NCI-H524 treated with DMSO at 0.1 percent for 48 hours (cell line): ENCODE results near the gene TRERF1.

Experiments
- DNase-seq: peaks from one replicate; lab custom pipeline; 2025; lab: John Stamatoyannopoulos, UW

TRERF1 gene

DNA sequence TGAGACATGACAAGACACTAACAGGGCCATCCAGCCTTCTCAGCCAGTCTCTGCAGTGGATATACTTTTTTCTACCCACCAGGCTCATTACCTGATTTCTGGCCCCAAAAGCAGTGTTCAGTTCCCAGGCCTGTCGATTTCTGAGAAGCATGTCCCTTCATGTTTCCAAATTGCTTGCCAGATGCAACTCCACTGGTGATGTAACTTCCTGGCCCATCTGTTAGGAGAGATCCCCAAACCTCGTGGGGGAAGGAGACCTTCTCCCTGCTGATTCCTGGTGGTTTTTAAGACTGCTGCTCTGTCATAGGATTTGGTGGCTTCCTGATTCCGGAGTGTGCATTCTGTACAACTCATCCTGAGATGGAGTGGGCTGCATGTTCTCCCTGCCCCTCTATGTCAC lies 202.4 kb downstream of the TRERF1 start:
- no peak for DNase-seq

DNA sequence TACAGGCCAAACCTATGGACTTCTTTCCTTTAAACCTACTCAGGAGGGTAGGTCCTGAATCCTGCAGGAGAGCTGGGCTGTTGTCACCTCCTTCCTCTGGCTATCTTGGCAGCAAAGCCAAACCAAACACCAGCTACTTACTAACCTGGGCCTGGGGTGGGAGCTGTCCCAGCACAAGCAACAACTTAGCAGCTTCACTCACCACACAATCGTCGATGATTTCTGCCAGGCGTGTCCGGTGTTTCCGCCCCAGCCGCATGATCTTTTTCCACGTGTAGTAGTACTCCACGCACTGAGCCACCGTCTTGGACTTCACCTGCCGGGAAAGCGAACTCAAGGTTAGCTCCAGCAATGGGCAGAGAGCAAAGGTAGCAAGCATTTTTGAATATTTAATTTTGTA lies 208.7 kb downstream of the TRERF1 start:
- DNase-seq = no peak

DNA sequence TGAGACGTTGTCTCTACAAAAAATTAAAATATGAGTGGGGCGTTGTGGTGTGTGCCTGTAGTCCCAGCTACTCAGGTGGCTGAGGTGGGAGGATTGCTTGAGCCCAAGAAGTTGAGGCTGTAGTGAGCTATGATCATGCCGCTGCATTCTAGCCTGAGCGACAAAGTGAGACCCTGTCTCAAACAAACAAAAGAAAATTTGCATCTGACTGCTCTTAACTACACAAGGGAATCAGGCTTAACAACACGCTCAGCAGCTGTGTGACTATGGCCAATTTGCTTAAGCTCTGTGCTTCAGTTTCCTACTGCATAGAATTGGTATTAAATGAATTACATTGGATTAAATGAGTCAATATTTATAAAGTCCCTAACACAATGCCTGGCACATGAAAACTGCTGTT lies 209.8 kb downstream of the TRERF1 start:
- no peak for DNase-seq

DNA sequence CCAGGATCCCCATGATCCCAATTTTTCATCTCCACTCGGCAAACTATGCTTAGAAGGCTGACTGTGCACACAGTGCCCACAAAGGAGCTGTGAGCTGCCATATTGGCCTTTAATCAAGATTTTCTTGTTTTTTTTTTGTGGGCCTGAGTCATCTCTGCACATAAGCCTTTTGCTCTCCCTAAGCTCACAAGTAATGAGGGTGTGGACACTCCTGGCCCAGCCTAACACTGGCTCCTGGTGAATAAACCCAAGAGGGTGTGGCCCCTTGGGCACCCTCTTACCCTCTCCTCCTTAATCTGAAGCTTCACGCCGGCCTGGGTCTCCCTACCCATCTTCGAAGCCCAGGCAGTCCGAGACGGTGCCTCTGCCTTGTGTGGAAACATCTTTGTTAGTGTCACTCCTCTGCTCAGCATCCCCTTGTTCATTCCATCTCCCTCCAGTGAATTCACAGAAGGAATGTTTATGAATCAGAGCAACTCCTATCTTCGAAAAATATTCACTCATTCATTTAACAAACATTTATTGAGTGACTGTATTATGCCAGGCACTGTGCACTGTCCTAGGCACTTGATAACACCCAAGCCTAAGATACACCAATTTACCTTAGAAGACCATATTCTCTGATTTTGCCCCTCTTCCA lies 211.9 kb downstream of the TRERF1 start:
- no peak for DNase-seq

DNA sequence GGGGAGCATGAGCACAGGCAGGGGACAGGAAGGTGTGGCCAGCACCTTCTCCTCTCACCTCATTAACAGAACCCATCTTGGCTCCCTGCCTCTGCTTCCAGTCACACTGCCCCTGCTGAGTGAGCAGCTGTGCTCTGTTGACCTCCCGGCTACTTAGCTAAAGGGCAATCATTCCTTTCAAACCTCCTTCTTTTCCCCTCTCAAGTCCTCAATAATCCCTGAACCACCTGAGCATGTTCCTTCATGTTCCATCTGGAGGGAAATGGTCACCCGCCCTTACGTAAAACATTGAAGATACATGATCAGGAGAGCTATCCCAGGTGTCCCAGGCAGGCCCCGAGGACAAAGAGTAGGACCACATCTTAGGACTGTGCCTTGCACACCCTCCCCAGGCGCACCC lies 212.4 kb downstream of the TRERF1 start:
- peak; percentile 56 for DNase-seq

DNA sequence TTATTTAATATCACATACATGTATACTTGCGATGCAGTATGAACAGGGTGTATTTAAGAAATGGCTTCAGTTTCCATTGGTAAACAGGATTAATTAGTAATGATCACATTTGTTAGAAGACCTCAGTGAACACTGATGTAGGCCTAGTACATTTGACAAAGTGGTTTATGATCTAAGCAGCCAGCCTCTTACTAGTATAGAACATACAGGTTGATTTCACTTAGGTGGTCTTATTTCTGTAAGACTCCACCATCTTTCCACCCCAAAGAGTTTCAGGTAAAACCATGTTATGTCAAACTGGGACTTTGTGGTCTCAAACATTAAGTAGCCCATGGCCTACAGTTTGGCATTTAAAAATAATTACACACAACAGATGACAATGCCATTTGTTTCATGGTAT lies 213.9 kb downstream of the TRERF1 start:
- no peak for DNase-seq

DNA sequence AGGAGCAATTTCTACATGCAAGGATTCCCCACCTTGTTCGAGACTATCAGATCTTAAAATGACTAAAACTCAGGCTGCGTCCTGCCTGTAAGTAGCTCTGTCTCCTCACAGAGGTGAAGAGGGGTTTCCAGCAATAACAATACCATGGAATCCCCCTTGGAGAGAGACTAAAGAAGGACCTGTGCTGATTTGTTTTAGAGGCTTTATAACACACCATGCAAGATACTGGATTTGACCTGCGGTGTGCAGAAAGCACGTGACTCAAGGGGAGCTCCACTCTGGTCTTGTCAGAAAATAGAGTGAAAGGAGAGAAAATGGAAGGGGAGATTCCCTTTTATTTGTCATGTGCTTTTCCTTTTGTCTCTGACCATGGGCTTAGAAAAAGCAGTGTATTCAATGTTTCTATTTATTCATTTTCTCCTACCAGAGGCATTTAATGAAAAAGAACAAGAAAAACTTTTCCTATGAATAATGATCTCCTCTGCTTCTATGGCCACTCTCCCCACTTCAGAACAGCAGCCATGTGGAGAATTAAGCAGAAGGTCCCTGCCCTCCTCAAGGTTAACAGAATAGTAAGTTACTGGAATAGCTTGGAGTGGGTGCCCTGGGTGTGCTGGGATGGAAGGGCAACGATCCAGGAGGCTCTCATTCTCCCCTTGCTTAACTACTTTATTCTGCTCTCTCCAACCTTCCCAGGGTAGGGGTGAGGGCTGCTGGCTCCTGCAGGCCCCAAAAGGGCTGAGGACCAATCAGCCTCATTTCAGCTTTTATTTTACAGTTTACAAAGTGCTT lies 214.8 kb downstream of the TRERF1 start:
- no peak for DNase-seq

DNA sequence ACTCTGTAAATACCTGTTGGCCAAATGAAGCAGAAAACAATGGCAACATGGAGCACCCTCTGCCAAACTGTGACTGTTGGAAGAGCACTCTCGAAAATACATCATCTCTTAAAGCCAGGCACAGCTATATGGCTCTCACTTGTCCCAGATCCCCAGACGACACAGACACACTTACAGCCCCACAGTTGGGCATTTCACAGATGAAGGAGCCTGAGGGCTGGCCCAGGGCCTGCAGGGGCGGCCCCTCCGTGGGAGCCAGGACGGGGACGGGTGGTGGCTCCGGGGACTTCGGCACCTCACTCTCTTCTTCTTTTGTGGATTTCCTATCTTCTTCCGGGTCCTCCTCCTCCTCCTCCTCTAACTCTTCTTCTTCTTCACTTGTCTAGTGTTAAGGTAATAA lies 215.7 kb downstream of the TRERF1 start:
- no peak for DNase-seq

DNA sequence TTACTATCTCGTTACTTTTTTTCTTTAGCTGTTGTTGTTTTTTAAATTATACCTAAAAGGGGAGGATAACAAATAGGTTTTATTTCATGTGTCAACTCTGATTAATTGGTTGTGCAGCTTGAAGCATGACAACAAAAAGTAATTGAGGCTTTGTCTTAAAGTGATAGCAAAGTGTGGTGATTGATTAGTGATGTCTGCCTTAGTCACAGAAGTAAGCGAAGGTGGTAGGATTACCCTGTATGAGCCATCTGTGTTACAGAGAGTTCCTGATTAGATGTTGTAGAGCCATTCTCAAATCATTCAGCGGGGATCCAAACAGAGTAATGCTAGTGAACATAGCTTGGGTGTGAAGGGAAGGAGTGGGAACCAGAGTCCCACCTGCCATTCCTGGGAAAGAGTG lies 219.7 kb downstream of the TRERF1 start:
- DNase-seq = no peak

DNA sequence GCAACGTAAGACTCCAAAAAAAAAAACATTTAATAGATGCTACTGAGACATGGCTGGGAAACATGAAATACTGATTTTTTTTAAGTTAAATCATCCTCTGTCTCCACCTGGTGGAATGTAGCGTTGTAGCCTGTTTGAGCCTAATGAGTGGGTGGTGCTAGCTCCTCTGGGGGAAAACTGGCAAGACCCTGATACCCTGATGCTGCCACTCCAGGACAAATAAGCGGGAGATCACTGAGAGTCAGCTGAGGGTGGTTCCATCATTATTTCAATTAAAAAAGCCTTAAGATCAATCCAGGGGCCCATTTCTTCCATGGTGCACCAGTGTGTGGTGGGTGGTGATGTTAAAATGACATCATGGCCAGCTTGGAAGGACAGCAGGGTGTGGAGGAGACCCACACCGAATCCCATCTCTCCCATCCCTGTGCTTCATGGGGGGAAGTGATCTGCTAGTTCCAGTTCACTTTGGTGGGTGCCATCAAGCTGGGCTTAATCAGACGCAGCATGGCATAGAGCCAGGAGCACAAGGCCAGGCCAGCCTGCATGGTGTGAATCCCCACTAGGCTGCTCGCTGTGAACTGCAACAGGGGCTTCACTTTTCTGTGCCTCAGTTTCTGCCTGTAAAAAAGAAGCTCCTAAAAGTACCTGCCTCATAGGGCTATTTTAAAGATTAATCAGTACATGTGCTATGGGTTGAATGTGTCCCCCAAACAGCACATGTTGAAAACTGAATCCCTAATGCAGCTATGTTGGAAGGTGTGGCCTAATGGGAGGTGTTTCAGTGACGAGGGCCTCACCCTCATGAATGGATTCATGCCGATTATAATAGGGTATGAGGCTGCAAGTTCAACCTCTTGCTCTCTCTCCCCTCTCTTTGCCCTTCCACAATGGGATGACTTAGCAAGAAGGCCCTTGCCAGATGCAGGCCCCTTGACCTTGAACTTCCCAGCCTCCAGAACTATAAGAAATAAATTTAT lies 221.1 kb downstream of the TRERF1 start:
- DNase-seq = no peak

DNA sequence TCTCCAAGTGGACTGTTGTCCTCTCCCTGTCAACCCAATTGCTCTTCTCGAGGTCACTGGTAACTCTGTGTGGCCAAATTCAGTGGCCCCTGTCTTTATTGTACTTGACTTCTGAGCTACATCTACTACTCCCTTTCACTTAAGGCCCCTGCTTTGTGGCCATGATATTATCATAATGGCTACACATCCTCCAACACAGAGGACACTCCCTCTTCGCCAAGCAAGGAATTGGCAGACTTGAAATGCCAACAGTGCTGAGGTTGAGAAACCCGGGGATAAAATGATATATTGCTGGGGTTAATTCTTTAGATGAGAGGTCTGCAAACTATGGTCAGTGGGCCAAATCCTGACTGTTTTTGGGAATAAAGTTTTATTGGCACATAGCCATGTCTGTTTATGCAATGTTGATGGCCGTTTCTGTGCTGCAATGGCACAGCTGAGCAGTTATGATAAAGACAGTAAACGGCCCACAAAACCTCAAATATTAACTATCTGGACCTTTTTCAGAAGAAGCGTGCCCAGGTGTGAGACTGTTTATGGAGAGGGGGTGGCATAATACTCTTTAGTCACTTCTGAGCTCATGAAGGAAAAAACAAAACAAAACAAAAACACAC lies 222.1 kb downstream of the TRERF1 start:
- no peak for DNase-seq

DNA sequence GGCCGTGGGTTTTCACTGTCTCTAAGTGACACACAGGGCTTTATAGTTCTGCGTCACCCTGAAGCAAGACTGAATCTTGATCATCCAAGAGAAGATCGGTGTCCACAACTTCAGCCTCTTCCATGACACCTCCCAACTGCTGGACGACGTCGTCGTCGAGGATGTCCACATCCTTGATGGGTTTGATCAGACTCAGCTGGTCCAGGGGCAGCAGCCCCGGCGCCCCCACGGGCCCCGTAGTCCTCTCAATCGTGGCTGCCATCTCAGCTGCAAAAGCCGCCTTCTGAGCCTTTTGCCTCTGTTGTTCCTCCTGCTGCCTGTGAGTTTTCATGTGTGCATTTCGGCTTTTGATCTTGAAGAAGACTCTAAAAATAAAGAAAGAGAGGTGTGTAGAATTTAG lies 223.4 kb downstream of the TRERF1 start:
- DNase-seq = no peak

DNA sequence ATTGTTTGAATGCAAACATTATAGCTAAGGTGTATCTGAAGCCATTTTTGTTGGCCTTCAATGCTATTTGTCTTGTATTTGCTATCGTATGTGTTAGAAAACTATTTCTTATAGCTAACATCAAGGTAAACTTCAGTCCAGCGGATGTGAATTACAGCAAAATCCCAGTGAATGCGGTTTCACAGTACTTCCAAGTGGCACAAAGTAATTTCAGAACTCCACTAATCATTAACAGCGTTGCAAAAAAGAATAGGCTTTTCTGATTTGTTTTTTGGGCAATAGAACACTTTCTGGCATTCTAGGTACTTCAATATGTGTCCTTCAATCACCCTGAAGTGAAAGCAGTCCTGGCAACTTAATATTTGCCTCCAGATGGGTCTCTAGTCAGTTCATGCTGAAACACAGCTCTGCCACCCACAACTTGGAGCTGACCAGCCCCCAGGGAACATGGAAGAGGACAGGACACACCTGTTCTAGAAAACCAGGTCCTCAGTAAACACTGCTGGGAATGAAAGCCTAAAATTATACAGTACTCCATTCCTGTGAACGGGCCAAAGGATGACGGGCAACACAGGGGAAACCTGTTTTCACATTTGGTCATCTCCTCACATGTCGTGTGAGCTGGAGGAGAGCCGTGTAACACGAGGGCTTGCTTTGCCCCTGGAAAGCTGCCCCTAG lies 224.4 kb downstream of the TRERF1 start:
- DNase-seq = no peak

DNA sequence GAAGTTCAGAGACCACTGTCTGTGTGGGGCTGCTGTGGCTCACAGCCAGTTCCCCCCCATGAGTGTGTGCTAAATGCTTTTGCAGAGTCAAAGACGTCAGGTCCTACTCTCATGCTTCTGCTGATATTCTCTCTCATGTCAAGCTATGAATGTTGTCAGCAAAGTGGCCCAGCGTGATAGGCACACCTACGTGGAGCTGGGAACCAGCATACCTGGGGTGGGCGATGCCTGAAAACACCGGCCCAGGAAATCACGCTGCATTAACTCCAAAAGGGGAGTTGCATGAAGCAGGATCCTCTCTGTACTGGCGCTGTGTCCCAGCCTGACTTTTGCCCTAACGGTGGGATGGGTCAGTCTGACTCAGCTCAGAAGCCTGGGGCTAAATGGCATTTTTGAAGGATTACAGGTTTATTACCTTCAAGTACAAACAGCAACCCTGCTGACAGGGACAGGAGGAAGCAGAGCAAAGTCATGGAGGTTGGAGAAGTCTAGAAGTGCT lies 225.0 kb downstream of the TRERF1 start:
- DNase-seq = no peak

DNA sequence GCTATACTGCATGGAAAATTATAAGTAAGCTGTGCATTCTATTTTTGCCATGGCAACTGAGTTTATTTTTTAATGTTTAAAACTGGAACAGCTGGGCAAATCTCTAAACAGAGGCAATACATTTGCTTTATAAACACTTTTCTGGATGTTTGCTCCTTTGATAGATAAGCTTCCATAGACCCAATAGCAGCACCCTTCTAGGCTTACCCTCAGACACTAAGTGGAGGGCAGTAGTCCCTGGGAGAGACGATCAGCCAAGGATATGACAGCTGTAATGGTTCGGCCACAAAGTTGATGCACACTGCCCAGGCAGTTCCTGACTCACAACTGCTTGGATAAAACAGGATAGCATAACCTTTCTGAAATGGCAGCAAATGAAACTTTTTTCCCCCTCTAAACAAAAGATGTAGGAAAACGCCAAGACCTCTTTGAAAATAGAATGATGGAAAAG lies 225.5 kb downstream of the TRERF1 start:
- DNase-seq = no peak

DNA sequence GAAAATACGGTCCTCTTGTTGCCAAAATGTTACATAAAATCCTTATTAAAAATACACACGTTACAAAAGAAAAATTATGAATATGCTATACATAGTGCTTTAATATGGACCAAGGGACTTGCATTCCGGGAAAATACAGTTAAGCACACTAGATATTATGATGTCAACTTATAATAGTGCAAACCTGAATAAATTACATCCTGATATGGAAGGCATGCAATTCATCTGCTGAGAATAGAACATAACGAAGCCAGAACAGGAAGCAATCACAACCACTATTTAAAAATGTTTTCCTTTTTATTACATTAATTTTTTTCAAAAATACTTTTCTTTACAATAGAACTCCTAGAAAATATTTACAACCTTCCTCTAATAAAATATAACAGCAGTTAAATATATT lies 226.3 kb downstream of the TRERF1 start:
- no peak for DNase-seq

DNA sequence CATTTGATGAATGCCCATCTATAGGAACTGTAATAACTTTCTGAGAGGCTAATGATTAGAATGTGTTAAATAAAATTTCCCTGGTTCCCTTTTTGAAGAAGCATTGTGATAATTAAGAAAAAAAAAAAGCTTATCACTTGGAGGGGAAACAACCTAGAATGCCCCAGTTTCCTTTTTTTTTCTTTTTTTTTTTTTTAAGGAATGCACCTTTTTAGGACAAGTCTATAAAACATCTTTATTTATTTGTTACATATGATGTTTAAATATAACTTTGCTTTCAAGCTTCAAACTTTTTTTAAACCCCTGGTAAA lies 226.7 kb downstream of the TRERF1 start:
- no peak for DNase-seq

DNA sequence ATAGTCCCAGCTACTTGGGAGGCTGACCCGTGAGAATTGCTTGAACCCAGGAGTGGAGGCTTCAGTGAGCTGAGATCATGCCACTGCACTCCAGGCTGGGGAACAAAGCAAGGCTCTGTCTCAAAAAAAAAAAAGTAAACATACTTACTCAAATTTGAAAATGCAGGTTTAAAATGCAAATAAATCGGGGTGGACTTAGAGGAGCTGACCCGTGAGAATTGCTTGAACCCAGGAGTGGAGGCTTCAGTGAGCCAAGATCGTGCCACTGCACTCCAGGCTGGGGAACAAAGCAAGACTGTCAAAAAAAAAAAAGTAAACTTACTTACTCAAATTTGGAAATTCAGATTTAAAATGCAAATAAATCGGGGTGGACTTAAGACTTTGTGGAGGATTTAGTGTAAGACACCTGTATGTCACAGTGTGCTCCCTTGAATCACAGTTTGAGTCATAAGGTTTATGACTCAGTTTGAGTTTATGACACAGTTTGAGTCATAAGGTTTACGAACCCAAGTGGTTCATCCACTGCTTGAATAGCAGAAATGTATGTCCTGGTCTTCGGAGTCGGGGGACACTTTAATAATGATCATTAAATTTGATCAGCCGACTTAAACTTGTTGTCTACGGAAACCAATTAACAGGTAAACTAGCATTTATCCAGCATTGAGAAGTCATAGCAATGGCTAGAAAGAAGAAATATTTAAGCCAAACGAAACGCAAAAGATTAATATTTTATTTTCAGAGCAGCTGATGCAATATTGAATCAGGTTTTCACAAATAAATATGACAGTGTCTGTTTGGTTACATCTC lies 227.3 kb downstream of the TRERF1 start:
- DNase-seq = no peak

DNA sequence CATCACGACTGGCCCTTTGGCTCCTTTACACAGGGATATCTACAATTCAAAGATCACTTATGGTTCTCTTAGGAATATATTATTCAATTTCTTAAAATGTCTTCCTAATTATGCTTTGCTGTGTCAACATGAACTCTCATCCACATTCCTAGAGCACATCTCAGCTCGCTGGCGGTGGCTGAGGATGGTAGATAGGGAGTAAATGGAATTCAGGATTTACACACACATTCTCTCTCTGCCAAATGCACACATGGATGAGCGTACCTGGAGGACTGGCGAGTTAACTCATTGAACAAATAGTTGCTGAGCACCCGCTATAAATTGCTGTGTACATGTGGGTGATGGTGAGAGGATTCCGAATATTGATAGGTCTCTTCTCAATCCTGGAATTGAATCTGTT lies 229.3 kb downstream of the TRERF1 start:
- DNase-seq = no peak

DNA sequence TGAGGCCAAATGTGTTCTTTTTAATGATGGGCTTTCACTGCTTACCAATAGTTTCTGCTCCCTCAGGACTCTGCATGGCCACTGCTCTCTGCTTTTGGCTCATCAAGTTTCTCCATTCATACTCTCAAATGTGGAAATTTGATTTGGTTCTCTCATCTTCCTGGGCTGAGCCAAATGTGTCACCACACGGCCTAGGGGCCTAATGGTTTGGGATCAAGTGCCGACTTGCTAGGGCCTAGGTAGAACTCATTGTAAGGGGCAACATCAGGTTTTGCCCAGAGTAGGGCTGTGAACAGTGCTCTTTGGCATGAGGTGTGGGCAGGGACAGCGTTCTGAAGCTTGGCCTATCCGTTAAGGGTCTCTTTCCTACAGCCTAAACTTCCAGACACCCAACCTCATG lies 230.2 kb downstream of the TRERF1 start:
- DNase-seq = no peak

DNA sequence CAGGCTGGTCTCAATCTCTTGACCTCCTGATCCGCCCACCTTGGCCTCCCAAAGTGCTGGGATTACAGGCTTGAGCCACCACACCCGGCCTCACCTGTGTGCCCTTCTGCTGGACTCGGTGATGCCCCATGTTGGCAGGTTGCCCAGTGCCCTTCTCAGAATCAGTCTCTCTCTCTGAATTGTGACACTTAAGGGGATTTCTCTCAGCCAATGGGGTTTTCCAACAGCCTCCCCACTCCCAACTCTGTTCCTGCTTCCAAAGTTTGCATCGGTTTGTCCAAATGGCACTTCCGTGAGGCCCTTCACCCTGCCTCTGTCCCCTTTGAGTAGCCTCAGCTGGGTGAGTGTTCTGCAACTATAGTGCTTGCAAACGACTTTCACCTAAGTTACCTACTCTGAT lies 230.9 kb downstream of the TRERF1 start:
- no peak for DNase-seq
